IMR-90 (cell line): ENCODE data around the gene CAMTA1.

Experiments
- BHLHE40 ChIP-seq: fragments of 150-350 bp; IDR thresholded peaks from 2 replicates; pipeline ENCODE4 v1.6.1; 2016; ENCODE audit warnings: mild to moderate bottlenecking, low read depth, low read length
- CEBPB ChIP-seq: IDR thresholded peaks from 2 replicates; pipeline ENCODE4 v1.6.1; 2012; ENCODE audit warnings: low read depth, low read length, improper control_type of control experiment
- CTCF ChIP-seq: conservative IDR thresholded peaks from 2 replicates; pipeline ENCODE4 v1.5.1; 2012; ENCODE audit warnings: mild to moderate bottlenecking, low read depth, low read length, improper control_type of control experiment
- POLR2A ChIP-seq: IDR thresholded peaks from 2 replicates; pipeline ENCODE4 v1.6.1; 2012; ENCODE audit warnings: mild to moderate bottlenecking, low read depth, low read length
- RCOR1 ChIP-seq: IDR thresholded peaks from 2 replicates; pipeline ENCODE4 v1.6.1; 2012; ENCODE audit warnings: mild to moderate bottlenecking, low read length, improper control_type of control experiment; ENCODE audit not compliant: insufficient replicate concordance
- RFX5 ChIP-seq: IDR thresholded peaks from 2 replicates; pipeline ENCODE4 v1.8.0; 2012; ENCODE audit warnings: low read depth, mild to moderate bottlenecking, low read length, moderate library complexity

- TF ChIP-seq POLR2A (no peak), CTCF (no peak), RCOR1 (no peak), RFX5 (no peak), BHLHE40 (no peak), CEBPB (no peak)
These were observed 995.7 kb downstream of the CAMTA1 start for GRCh38 chr1:7780976-7781375.
